Colonic mucosa (tissue), 4 donors: ENCODE results near the gene RRN3. TPM values are rescaled to one million over a fixed set of nuclear protein-coding genes. Genes with fewer than 3 reads are reported as not detected.

Source experiments
- DNase-seq: peaks from one replicate; pipeline ENCODE4 v3.0.0-alpha.2; 2020
- H3K27ac ChIP-seq: fragments of 200-600 bp; one replicate; pipeline ENCODE4 v1.8.0; 2021
- H3K27me3 ChIP-seq: fragments of 200-600 bp; one replicate; pipeline ENCODE4 v1.8.0; 2021
- H3K36me3 ChIP-seq: fragments of 200-600 bp; one replicate; pipeline ENCODE4 v1.8.0; 2021
- H3K4me1 ChIP-seq: fragments of 200-600 bp; one replicate; pipeline ENCODE4 v1.8.0; 2021; ENCODE audit warnings: mild to moderate bottlenecking
- H3K4me3 ChIP-seq: fragments of 200-600 bp; one replicate; pipeline ENCODE4 v1.8.0; 2021
- H3K9ac ChIP-seq, 2 donors: one replicate each; pipeline ENCODE4 v1.7.0; 2013; ENCODE audit warnings: control low read depth in 2 of 2, low read depth in 2 of 2, low read length in 2 of 2
- H3K9me3 ChIP-seq: fragments of 200-600 bp; one replicate; pipeline ENCODE4 v1.8.0; 2021
- CTCF ChIP-seq: fragments of 200-600 bp; IDR thresholded peaks from one replicate; pipeline ENCODE4 v1.8.0; 2022; ENCODE audit warnings: antibody characterized with exemption, mild to moderate bottlenecking
- intact Hi-C: fragments of 100-400 bp; cut with DNase I; formaldehyde crosslinking; loops from one replicate; pipeline ENCODE4 v1.14.1; 2022
- total RNA-seq, 2 donors: library from RNA; stranded (reverse); fragmentation: NEBNext Ultra II Directional in 1 of 2; extraction: Animal tissue kit (Norgen Biotek cat#: 25700) in 1 of 2; gene quantifications; one replicate each; pipeline ENCODE4 v1.2.1, GENCODE V29; 2021
- donor health status: healthy.
- donor health status: DM: no; HTN: no; CAD: no.
- donor health status: DM: no; HTN: no; CAD: no.

RRN3 gene
- total RNA-seq, 2 donors from 2014 or later = 26.8 to 28.6 TPM

DNA sequence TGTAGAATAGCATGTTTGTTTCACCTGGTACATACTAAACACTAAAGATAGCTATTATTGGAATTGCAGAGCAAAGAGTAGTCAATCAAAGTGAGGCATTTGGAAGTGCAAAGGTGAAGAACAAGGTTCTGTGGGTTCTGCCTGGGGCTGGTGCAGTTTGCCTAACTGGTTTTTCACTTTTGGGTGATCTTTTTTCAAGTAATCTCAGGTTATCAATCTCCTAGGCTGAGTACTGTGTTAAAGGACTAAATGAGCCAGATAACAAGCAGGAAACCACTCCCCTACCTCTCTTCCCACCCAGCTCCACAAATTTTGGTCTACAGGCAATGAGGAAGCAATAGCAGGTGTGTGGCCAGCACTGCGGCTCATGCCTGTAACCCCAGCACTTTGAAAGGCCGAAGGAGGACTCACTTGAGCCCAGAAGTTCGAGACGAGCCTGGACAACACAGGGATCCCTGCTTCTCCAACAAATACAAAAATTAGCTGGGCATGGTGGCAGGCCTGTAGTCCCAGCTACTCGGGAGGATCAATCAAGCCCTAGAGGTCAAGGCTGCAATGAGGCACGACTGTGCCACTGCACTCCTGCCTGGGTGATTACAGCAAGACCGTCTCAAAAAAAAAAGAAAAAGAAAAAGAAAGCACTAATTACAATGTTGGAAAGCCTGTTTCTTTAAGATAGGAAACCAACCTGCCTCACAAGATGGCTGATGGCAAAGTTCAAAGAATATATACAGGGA is 36.2 kb downstream of the RRN3 start:
- no peak for TF ChIP-seq CTCF
- intact Hi-C loops = no loop called here
- peak; percentile 71 for DNase-seq

DNA sequence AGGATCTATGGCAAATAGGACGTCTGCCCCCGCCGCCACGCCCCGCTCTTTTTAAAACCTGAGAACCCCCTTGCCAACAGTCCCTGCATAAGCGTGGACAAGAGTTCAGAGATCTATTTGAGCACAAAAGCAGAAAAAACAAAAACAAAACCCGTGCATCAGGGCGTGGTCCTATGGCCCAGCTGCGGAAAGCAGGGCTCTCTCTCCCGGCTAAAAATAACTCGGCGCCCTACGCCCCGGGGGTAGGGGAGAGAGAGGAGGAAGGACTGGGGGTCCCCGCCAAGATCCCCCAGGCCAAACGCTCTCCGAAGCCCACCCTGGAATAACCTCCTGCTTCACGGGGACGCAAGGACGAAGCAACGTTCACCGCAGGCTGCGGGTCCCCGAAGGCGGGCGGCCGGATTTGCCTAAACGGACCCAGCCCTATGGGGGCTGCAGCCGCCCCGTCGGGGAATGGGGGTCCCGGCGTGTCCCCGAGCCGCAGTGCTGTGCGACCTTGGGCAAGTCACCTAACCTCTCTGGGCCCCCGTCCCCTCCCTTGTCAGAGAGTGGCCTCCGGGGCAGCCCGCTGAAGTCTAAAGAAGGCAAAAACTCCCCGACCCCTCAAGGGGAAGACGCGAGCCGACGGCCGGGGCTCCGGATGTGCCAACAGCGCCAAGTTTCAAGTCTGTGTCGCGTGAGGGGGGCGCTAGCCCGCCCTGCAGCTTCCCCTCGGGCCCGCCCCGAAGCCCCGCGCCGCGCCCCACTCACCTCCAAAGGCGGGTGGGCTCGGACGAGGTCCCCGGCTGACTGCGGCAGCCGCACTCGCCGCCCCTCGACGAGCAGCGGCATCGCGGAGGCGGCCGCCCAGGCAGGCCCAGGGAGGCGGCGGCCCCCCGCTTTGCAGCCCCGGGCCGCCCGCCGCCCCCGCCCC is 38.7 kb downstream of the RRN3 start:
- Histone ChIP-seq H3K36me3 (no peaks in the 10 kb centered on the region), H3K9me3 (no peaks in the 10 kb centered on the region), H3K4me1 (no peaks in the 10 kb centered on the region), H3K27me3 (no peaks in the 10 kb centered on the region), H3K9ac (peak overlapping the region; percentile 74 to 81), H3K27ac (peak overlapping the region; percentile 34), H3K4me3 (peak overlapping the region; percentile 67)
- no peak for TF ChIP-seq CTCF
- intact Hi-C loops = no loop called here
- peak; percentile 60 for DNase-seq

More for the DNA sequence above, 36.2 kb downstream of the RRN3 start:
- Histone ChIP-seq H3K27me3 (no peaks in the 10 kb centered on the region), H3K4me3 (no peak overlapping the region), H3K4me1 (no peaks in the 10 kb centered on the region), H3K9ac (peak overlapping the region in 1 of 2 donors; percentile 52), H3K36me3 (peaks cover 11% of the 10 kb centered on the region), H3K9me3 (no peaks in the 10 kb centered on the region), H3K27ac (peak overlapping the region; percentile 75)

- Histone ChIP-seq H3K9me3 (no peaks in the 10 kb centered on the region), H3K4me1 (no peaks in the 10 kb centered on the region), H3K27me3 (no peaks in the 10 kb centered on the region), H3K4me3 (peak overlapping the region; percentile 67), H3K36me3 (no peaks in the 10 kb centered on the region), H3K9ac (peak overlapping the region in 1 of 2 donors; percentile 74), H3K27ac (peak overlapping the region; percentile 34)
- DNase-seq = no peak
- intact Hi-C loops = no loop called here
- TF ChIP-seq CTCF = no peak
Measured at GRCh38 chr16:15054357-15055140, 39.5 kb downstream of the RRN3 start.

- TF ChIP-seq CTCF = no peak
- Histone ChIP-seq H3K27me3 (no peaks in the 10 kb centered on the region), H3K27ac (no peak overlapping the region), H3K9ac (no peak overlapping the region), H3K4me3 (no peak overlapping the region), H3K36me3 (no peaks in the 10 kb centered on the region), H3K4me1 (no peaks in the 10 kb centered on the region), H3K9me3 (no peaks in the 10 kb centered on the region)
- no peak for DNase-seq
- intact Hi-C loops = no loop called here
Measured at GRCh38 chr16:15053904-15054303, 40.2 kb downstream of the RRN3 start.
